Endothelial cell (in vitro differentiated cells): ENCODE measurements around the gene AGPAT4. TPM values are rescaled to one million over a fixed set of nuclear protein-coding genes. Genes with fewer than 3 reads are reported as not detected.
A peak's percentile ranks its signal among the peaks of the same experiment; 100 is the strongest.

Experiments
- DNase-seq: peaks from one replicate; pipeline ENCODE4 v3.0.0; 2021; ENCODE audit warnings: low spot score
- H3K27ac Mint-ChIP-seq: one replicate; pipeline ENCODE4 v1.8.0; 2021; ENCODE audit warnings: mixed read lengths, inconsistent platforms; ENCODE audit not compliant: unreplicated experiment
- H3K27me3 Mint-ChIP-seq: one replicate; pipeline ENCODE4 v1.8.0; 2021; ENCODE audit warnings: mild to moderate bottlenecking, moderate library complexity, mixed read lengths, inconsistent platforms; ENCODE audit not compliant: unreplicated experiment
- H3K36me3 Mint-ChIP-seq: one replicate; pipeline ENCODE4 v1.8.0; 2021; ENCODE audit warnings: mild to moderate bottlenecking, low read depth, mixed read lengths, inconsistent platforms; ENCODE audit not compliant: unreplicated experiment
- H3K4me1 Mint-ChIP-seq: one replicate; pipeline ENCODE4 v1.8.0; 2021; ENCODE audit warnings: mild to moderate bottlenecking, mixed read lengths, inconsistent platforms; ENCODE audit not compliant: unreplicated experiment
- H3K4me3 Mint-ChIP-seq: one replicate; pipeline ENCODE4 v1.8.0; 2021; ENCODE audit warnings: mild to moderate bottlenecking, mixed read lengths, inconsistent platforms; ENCODE audit not compliant: unreplicated experiment
- H3K9me3 Mint-ChIP-seq: one replicate; pipeline ENCODE4 v1.8.0; 2021; ENCODE audit warnings: mixed read lengths, inconsistent platforms; ENCODE audit not compliant: unreplicated experiment
- total RNA-seq: library from RNA; stranded (reverse); fragmentation: NEBNext Ultra II Directional; extraction: Animal tissue kit (Norgen Biotek cat#: 25700); gene quantifications from one replicate; pipeline ENCODE4 v1.2.1, GENCODE V29; 2021; ENCODE audit not compliant: unreplicated experiment
- TF ChIP-seq, protein P1 (sequence below): fragments of 200-600 bp; sonication (generic); IDR thresholded peaks from one replicate; pipeline ENCODE4 v1.5.0; 2021; ENCODE audit warnings: antibody characterized with exemption; ENCODE audit not compliant: unreplicated experiment

AGPAT4 gene
- total RNA-seq, 1 donor from 2014 or later = 25.2 TPM

DNA sequence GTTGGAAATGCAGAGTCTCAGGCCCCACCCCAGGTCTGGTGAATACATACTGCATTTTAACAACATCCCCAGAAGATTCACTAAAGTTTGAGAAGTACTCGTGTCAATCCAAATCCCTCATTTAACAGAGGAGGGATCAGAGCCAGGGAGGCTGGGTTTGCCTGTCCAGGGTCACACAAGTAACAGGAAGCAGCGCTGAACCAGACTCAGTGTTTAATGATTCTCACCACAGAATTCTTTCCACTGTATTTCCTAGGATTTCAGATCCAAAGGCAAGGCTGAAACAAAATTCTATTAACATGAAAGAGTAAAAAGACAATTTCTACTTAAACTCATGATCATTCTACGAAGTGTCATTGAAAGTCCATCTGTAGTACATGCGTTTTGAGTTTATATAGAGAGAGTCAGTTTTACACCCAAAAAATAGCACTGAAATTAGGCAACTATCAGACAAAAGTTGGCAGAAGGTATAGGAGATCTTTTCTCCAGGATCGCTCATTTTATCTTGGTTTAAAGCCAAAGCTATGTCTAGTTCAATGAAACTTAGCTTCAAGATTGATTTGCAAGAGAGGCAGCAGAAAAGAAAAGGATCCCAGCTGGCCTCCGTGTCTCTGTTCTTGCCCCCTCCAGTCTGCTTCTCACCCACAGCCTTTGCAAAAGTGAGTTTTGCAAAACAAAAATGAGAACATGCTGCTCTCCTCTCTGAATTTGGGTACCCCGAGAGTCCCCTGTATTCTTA is 6.0 kb upstream of the AGPAT4 start:
- TF ChIP-seq, protein P1, sequence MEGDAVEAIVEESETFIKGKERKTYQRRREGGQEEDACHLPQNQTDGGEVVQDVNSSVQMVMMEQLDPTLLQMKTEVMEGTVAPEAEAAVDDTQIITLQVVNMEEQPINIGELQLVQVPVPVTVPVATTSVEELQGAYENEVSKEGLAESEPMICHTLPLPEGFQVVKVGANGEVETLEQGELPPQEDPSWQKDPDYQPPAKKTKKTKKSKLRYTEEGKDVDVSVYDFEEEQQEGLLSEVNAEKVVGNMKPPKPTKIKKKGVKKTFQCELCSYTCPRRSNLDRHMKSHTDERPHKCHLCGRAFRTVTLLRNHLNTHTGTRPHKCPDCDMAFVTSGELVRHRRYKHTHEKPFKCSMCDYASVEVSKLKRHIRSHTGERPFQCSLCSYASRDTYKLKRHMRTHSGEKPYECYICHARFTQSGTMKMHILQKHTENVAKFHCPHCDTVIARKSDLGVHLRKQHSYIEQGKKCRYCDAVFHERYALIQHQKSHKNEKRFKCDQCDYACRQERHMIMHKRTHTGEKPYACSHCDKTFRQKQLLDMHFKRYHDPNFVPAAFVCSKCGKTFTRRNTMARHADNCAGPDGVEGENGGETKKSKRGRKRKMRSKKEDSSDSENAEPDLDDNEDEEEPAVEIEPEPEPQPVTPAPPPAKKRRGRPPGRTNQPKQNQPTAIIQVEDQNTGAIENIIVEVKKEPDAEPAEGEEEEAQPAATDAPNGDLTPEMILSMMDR = no peak
- no peaks in the 10 kb centered on the region for H3K36me3 Mint-ChIP-seq
- DNase-seq = no peak
- no peaks in the 10 kb centered on the region for H3K27me3 Mint-ChIP-seq
- H3K9me3 Mint-ChIP-seq = no peaks in the 10 kb centered on the region
- no peak overlapping the region for H3K4me3 Mint-ChIP-seq
- no peaks in the 10 kb centered on the region for H3K4me1 Mint-ChIP-seq
- H3K27ac Mint-ChIP-seq = no peak overlapping the region

GRCh38 chr6:161276605-161277155 is 2.8 kb upstream of the AGPAT4 start:
- no peaks in the 10 kb centered on the region for H3K36me3 Mint-ChIP-seq
- peaks cover 9% of the 10 kb centered on the region for H3K27me3 Mint-ChIP-seq
- H3K27ac Mint-ChIP-seq = no peak overlapping the region
- no peaks in the 10 kb centered on the region for H3K9me3 Mint-ChIP-seq
- TF ChIP-seq, protein P1 = no peak
- H3K4me1 Mint-ChIP-seq = peaks cover 10% of the 10 kb centered on the region
- H3K4me3 Mint-ChIP-seq = no peak overlapping the region
- DNase-seq = no peak

DNA sequence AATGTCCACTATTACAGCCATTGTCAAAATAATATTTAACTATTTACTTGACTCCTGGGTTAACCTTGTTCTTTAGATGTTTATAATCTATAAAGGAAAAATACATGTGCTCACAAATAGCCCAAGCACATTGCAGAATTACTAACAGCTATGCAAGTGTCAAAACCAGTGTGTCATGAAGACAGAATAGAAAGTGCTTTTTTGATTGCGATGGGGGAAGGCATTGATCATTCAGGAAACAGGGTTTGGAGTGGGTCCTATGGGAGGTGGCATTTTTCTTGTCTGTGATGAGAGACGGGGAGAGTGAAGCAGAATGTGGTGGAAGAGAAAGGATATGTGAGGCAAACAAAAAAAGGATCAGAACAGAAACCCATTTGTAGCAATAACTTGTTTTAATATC is 1.0 kb upstream of the AGPAT4 start:
- peaks cover 10% of the 10 kb centered on the region for H3K4me1 Mint-ChIP-seq
- peak overlapping the region; percentile 4 for H3K27ac Mint-ChIP-seq
- no peak overlapping the region for H3K4me3 Mint-ChIP-seq
- H3K36me3 Mint-ChIP-seq = no peaks in the 10 kb centered on the region
- TF ChIP-seq, protein P1 = no peak
- DNase-seq = no peak
- no peaks in the 10 kb centered on the region for H3K9me3 Mint-ChIP-seq
- peaks cover 9% of the 10 kb centered on the region for H3K27me3 Mint-ChIP-seq

- Mint-ChIP-seq H3K27me3 (peaks cover 9% of the 10 kb centered on the region), H3K27ac (peak overlapping the region; percentile 100), H3K4me3 (peak overlapping the region; percentile 94), H3K36me3 (peaks cover 3% of the 10 kb centered on the region), H3K4me1 (peaks cover 10% of the 10 kb centered on the region), H3K9me3 (no peaks in the 10 kb centered on the region)
- DNase-seq = no peak
- TF ChIP-seq, protein P1 = no peak
These were observed 612 bp upstream of the AGPAT4 start for GRCh38 chr6:161274488-161274858.

GRCh38 chr6:161273274-161273751 is 548 bp downstream of the AGPAT4 start:
- peak overlapping the region; percentile 94 for H3K4me3 Mint-ChIP-seq
- DNase-seq = peak; percentile 58
- peaks cover 6% of the 10 kb centered on the region for H3K36me3 Mint-ChIP-seq
- H3K27ac Mint-ChIP-seq = peak overlapping the region; percentile 100
- no peaks in the 10 kb centered on the region for H3K9me3 Mint-ChIP-seq
- peaks cover 13% of the 10 kb centered on the region for H3K27me3 Mint-ChIP-seq
- TF ChIP-seq, protein P1 = no peak
- peaks cover 13% of the 10 kb centered on the region for H3K4me1 Mint-ChIP-seq
